Endothelial cell of umbilical vein (primary cell): ENCODE data around the gene TMED7. TPM values are rescaled to one million over a fixed set of nuclear protein-coding genes. Genes with fewer than 3 reads are reported as not detected.

Experiments used
- BruUV-seq: library from RNA; stranded (reverse); fragments of 400-500 nt; replicated peaks from 2 replicates; lab custom pipeline; 2021; lab: Mats Ljungman, UMichigan
- CTCF ChIA-PET: fragments of 300-600, 350-600 bp; sonication (Branson Sonifier 250); formaldehyde crosslinking; loops from one replicate; lab custom pipeline; 2021; ENCODE audit warnings: antibody characterized with exemption, inconsistent platforms; lab: Charles Lee
- POLR2A ChIA-PET: fragments of 300-600, 350-600 bp; sonication (Branson Sonifier 250); formaldehyde crosslinking; loops from one replicate; lab custom pipeline; 2021; ENCODE audit warnings: antibody characterized with exemption, inconsistent platforms; lab: Charles Lee
- DNase-seq: peaks from one replicate; pipeline ENCODE4 v3.0.0-alpha.2; 2011; ENCODE audit warnings: low read depth, low spot score
- FAIRE-seq: peaks from 2 replicates; lab custom pipeline; 2011; peaks lifted over from hg19 to GRCh38; lab: Jason Lieb, UNC
- H2AFZ ChIP-seq: 2 replicates; pipeline ENCODE4 v1.6.0; 2012; ENCODE audit warnings: low read depth, low read length, control low read depth, inconsistent platforms
- H3K27ac ChIP-seq: 2 replicates; pipeline ENCODE4 v1.5.1; 2011; ENCODE audit warnings: low read depth, mild to moderate bottlenecking, control low read depth, low read length, moderate library complexity; ENCODE audit not compliant: insufficient read depth
- H3K27me3 ChIP-seq, 2 experiments: 2 replicates each; pipeline versions ENCODE4 v1.6.0 to v1.6.1; 2011; ENCODE audit warnings: low read length in 2 of 2, mixed read lengths in 1 of 2; ENCODE audit not compliant: control insufficient read depth in 2 of 2, insufficient read depth in 2 of 2
- H3K36me3 ChIP-seq, 2 experiments: 2 replicates in 1 of 2; 3 replicates in 1 of 2; pipeline ENCODE4 v1.5.1; 2011; ENCODE audit warnings: low read length in 2 of 2, mild to moderate bottlenecking in 1 of 2, moderate library complexity in 1 of 2; ENCODE audit not compliant: control insufficient read depth in 2 of 2, insufficient read depth in 2 of 2; ENCODE audit errors: extremely low read depth in 1 of 2
- H3K4me1 ChIP-seq: 3 replicates; pipeline ENCODE4 v1.5.1; 2011; ENCODE audit warnings: mild to moderate bottlenecking, low read length; ENCODE audit not compliant: control insufficient read depth, insufficient read depth; ENCODE audit errors: extremely low read depth
- H3K4me2 ChIP-seq: 2 replicates; pipeline ENCODE4 v1.6.1; 2011; ENCODE audit warnings: low read length, control low read depth, mixed read lengths; ENCODE audit not compliant: insufficient read depth
- H3K4me3 ChIP-seq, 3 experiments: fragments of 200-600 bp in 1 of 3; sonication (generic), shearing (Covaris generic) in 1 of 3; replicated peaks in 1 of 3; 2 replicates each; pipeline ENCODE4 v1.5.1; 2011 to 2016; ENCODE audit warnings: control low read depth in 3 of 3, low read length in 3 of 3, mild to moderate bottlenecking in 2 of 3, inconsistent platforms in 1 of 3, low read depth in 1 of 3, moderate library complexity in 1 of 3; ENCODE audit not compliant: insufficient read depth in 1 of 3
- H3K79me2 ChIP-seq: 2 replicates; pipeline ENCODE4 v1.6.0; 2012; ENCODE audit warnings: low read length, inconsistent platforms; ENCODE audit not compliant: control insufficient read depth, insufficient read depth
- H3K9ac ChIP-seq: replicated peaks from 2 replicates; pipeline ENCODE3; 2011; ENCODE audit warnings: low read length, control low read depth; ENCODE audit not compliant: insufficient read depth; ENCODE audit errors: extremely low read depth
- H3K9me1 ChIP-seq: replicated peaks from 3 replicates; pipeline ENCODE4 v1.6.0; 2011; ENCODE audit warnings: mild to moderate bottlenecking, low read length; ENCODE audit not compliant: control insufficient read depth, insufficient read depth; ENCODE audit errors: extremely low read depth
- H3K9me3 ChIP-seq: replicated peaks from 2 replicates; pipeline ENCODE4 v1.5.1; 2012; ENCODE audit warnings: low read length, inconsistent platforms; ENCODE audit not compliant: control insufficient read depth, insufficient read depth
- H4K20me1 ChIP-seq: replicated peaks from 2 replicates; pipeline ENCODE3; 2011; ENCODE audit warnings: mild to moderate bottlenecking, low read length; ENCODE audit not compliant: control insufficient read depth, insufficient read depth; ENCODE audit errors: extremely low read depth
- CTCF ChIP-seq, 2 donors: IDR thresholded peaks; 1 replicate in 1 of 2; 2 replicates in 1 of 2; pipeline ENCODE4 v1.5.1; 2011; ENCODE audit warnings: low read length in 2 of 2, mild to moderate bottlenecking in 2 of 2, moderate library complexity in 2 of 2, control low read depth in 1 of 2, inconsistent platforms in 1 of 2, low read depth in 1 of 2; ENCODE audit not compliant: insufficient read depth in 1 of 2; ENCODE audit errors: extremely low read depth in 1 of 2
- EZH2 ChIP-seq: IDR thresholded peaks from 2 replicates; pipeline ENCODE4 v1.6.1; 2012; ENCODE audit warnings: borderline replicate concordance, low read depth, mild to moderate bottlenecking, moderate library complexity, low read length, inconsistent platforms; ENCODE audit not compliant: severe bottlenecking
- FOS ChIP-seq: IDR thresholded peaks from 2 replicates; pipeline ENCODE4 v1.6.1; 2011; ENCODE audit warnings: mild to moderate bottlenecking, low read length, moderate library complexity, borderline replicate concordance; ENCODE audit not compliant: insufficient read depth
- GATA2 ChIP-seq: IDR thresholded peaks from 2 replicates; pipeline ENCODE4 v1.7.0; 2011; ENCODE audit warnings: low read depth, mild to moderate bottlenecking, moderate library complexity, mixed read lengths, low read length; ENCODE audit not compliant: insufficient read length, insufficient read depth
- JUN ChIP-seq: IDR thresholded peaks from 2 replicates; pipeline ENCODE4 v1.6.1; 2011; ENCODE audit warnings: borderline replicate concordance, low read depth; ENCODE audit not compliant: insufficient read length, insufficient read depth
- MYC ChIP-seq: IDR thresholded peaks from one replicate; pipeline ENCODE4 v1.6.1; 2011; ENCODE audit warnings: mild to moderate bottlenecking, low read depth, low read length
- POLR2A ChIP-seq: IDR thresholded peaks from 2 replicates; pipeline ENCODE4 v1.6.1; 2012; ENCODE audit warnings: low read depth, mild to moderate bottlenecking, control low read depth, low read length
- POLR2AphosphoS5 ChIP-seq: IDR thresholded peaks from 2 replicates; pipeline ENCODE4 v1.6.1; 2012; ENCODE audit warnings: low read depth, mild to moderate bottlenecking, control low read depth, low read length, moderate library complexity; ENCODE audit not compliant: insufficient read depth
- dilution Hi-C: fragments of 300-500 bp; cut with MboI; formaldehyde crosslinking; loops from one replicate; pipeline ENCODE4 v1.15.0; 2019; ENCODE audit warnings: low sequenced_read_pairs; ENCODE audit not compliant: extremely low pct_ligation_motif_present
- intact Hi-C: fragments of 100-400 bp; cut with micrococcal nuclease; formaldehyde crosslinking; loops from one replicate; pipeline ENCODE4 v1.10.0; 2022
- polyA plus RNA-seq, 4 experiments: library from polyadenylated mRNA; depleted of rRNA in 3 of 4; stranded (reverse) in 3 of 4; unstranded in 1 of 4; fragments of >200 nt; gene quantifications; 2 replicates each; pipeline versions ENCODE4 v1.2.1 to v1.2.3, GENCODE V29; 2011 to 2012; ENCODE audit warnings: missing spikeins in 1 of 4
- total RNA-seq: library from RNA; stranded (reverse); gene quantifications from 2 replicates; pipeline ENCODE4 v1.2.3, GENCODE V29; 2021
- TF ChIP-seq, protein P1 (sequence below): IDR thresholded peaks from 2 replicates; pipeline ENCODE4 v1.6.1; 2011; ENCODE audit not compliant: insufficient read depth, insufficient read length

The TMED7 gene
- total and polyA plus RNA-seq, 2 donors (not counting 3 experiments of a cell fraction or from before 2014, with no cell fraction given): 57.6 to 101 TPM

DNA sequence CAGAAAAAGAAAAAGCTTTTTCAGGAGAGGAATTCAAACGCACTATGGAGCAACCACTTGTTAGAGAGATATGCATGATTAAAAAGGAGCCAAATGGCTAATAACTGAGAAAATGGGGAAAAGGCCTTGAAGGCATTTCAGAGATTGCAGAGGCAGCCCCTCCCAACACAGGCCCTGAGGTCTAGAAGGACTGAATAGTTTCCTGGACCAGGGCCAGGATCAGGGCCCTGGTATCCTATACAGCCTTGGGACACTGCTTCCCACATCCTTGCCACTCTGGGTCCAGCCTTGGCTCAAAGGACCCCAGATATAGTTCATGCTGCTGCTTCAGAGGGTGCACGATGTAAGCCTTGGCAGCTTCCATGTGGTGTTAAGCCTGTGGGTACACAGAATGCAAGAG is 60.6 kb downstream of the TMED7 start:
- no TSS peak for BruUV-seq
- Histone ChIP-seq H3K4me2 (no peak overlapping the region), H3K4me3 (no peak overlapping the region), H3K9me3 (no peaks in the 10 kb centered on the region), H3K9me1 (no peaks in the 10 kb centered on the region), H3K36me3 (no peaks in the 10 kb centered on the region), H2AFZ (no peak overlapping the region), H3K4me1 (no peaks in the 10 kb centered on the region), H3K79me2 (no peaks in the 10 kb centered on the region), H3K27me3 (no peaks in the 10 kb centered on the region), H4K20me1 (no peaks in the 10 kb centered on the region), H3K9ac (no peak overlapping the region), H3K27ac (no peak overlapping the region)
- intact Hi-C loops (no loop called here), dilution Hi-C loops (no loop called here)
- TF ChIP-seq, protein P1, sequence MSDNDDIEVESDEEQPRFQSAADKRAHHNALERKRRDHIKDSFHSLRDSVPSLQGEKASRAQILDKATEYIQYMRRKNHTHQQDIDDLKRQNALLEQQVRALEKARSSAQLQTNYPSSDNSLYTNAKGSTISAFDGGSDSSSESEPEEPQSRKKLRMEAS: no peak
- TF ChIP-seq FOS (no peak), GATA2 (no peak), MYC (no peak), POLR2A (no peak), POLR2AphosphoS5 (no peak), EZH2 (no peak), CTCF (IDR thresholded peaks at IDR 0.05; ENCODE audit: extremely low read depth in 1 of 2, insufficient read depth in 1 of 2, low read depth in 1 of 2, low read length in 2 of 2) (no peak), JUN (no peak)
- ChIA-PET POLR2A (no interaction called here), CTCF (interaction anchor here (0.8 kb wide), 1 partner anchor 9 kb away, joined by 3 read pairs; no protein-coding TSS in a partner anchor)
- DNase-seq (no peak), FAIRE-seq (no peak)

Other genes with a start within 250 kb of the TMED7 start
- 16.0 and 16.7 TPM in 2 replicates for gene FEM1C, start 81.3 kb downstream of the TMED7 start, total RNA-seq
- 4.3 and 6.2 TPM in 2 replicates for gene FEM1C, start 81.3 kb downstream of the TMED7 start, polyA plus RNA-seq
- gene TICAM2, start 23.6 kb downstream of the TMED7 start, total RNA-seq: 3.2 and 3.5 TPM in 2 replicates
- gene TICAM2, start 23.6 kb downstream of the TMED7 start, polyA plus RNA-seq: 0.10 and 0.18 TPM in 2 replicates
- 1.3 and 1.7 TPM in 2 replicates for gene CDO1, start 190.6 kb upstream of the TMED7 start, total RNA-seq
- 1.1 and 1.3 TPM in 2 replicates for gene CDO1, start 190.6 kb upstream of the TMED7 start, polyA plus RNA-seq
- gene ATG12, start 215.5 kb upstream of the TMED7 start, total RNA-seq: 50.3 and 62.0 TPM in 2 replicates
- 18.9 and 27.5 TPM in 2 replicates for gene ATG12, start 215.5 kb upstream of the TMED7 start, polyA plus RNA-seq
- 81.2 and 85.7 TPM in 2 replicates for gene AP3S1, start 215.9 kb upstream of the TMED7 start, total RNA-seq
- 18.2 and 26.5 TPM in 2 replicates for gene AP3S1, start 215.9 kb upstream of the TMED7 start, polyA plus RNA-seq